ENCODE data around the gene DHX58.

The DHX58 gene

DNA sequence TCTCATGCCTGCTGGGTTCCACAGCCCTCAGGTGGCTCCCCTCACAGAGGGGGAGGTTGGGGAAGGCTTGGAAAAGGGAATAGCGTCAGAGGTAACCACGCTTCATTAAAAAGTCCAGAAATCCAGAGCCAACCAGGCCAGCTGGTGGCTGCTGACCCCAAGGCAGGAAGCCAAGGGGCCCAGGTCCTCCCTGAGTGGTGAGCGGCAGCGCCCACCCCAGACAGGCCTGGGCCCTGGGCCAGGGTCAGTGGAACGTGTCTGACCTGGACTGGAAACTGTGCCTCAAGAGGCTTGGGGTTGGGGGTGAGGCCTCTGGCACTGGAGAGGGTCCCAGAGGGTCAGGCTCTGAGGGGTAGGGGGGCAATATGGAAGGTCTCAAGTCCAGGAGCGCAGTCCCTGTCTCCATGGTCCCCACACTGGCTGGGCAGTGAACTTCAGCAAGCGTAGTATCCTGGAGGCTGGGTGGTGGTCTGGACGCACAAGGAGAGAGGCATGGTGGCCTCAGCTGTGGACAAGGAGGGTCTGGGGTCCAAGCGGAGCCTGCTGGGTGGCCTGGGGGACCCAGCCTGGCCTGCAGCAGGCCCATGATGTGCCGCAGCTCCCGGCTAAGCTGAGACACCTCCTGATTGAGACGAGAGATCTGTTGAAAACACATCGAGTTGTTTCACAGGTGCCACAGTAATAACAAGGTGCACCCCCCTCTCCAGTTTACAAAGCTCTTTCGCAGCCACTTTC lies 47.4 kb upstream of the DHX58 start (continued):
- TF ChIP-seq, protein P1, sequence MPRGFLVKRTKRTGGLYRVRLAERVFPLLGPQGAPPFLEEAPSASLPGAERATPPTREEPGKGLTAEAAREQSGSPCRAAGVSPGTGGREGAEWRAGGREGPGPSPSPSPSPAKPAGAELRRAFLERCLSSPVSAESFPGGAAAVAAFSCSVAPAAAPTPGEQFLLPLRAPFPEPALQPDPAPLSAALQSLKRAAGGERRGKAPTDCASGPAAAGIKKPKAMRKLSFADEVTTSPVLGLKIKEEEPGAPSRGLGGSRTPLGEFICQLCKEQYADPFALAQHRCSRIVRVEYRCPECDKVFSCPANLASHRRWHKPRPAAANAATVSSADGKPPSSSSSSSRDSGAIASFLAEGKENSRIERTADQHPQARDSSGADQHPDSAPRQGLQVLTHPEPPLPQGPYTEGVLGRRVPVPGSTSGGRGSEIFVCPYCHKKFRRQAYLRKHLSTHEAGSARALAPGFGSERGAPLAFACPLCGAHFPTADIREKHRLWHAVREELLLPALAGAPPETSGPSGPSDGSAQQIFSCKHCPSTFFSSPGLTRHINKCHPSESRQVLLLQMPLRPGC (tag by site-specific recombination; IDR thresholded peaks at IDR 0.05) = no peak
- no peak for TF ChIP-seq ZNF335 (tag by site-specific recombination; conservative IDR thresholded peaks at IDR 0.05)
- TF ChIP-seq, protein P2, sequence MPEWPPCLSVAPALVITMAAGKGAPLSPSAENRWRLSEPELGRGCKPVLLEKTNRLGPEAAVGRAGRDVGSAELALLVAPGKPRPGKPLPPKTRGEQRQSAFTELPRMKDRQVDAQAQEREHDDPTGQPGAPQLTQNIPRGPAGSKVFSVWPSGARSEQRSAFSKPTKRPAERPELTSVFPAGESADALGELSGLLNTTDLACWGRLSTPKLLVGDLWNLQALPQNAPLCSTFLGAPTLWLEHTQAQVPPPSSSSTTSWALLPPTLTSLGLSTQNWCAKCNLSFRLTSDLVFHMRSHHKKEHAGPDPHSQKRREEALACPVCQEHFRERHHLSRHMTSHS (tag by site-specific recombination; IDR thresholded peaks at IDR 0.05) = no peak
- TF ChIP-seq ZNF530 (tag by site-specific recombination; IDR thresholded peaks at IDR 0.05; ENCODE audit: low read depth) = no peak
- no peak for TF ChIP-seq ZNF324 (tag by site-specific recombination; IDR thresholded peaks at IDR 0.05)
- no peak for TF ChIP-seq ZNF529 (tag by site-specific recombination; IDR thresholded peaks at IDR 0.05; ENCODE audit: insufficient replicate concordance)
- no peak for TF ChIP-seq FEZF1 (tag by site-specific recombination; IDR thresholded peaks at IDR 0.05)
- no peak for TF ChIP-seq GLI2 (tag by site-specific recombination; IDR thresholded peaks at IDR 0.05; ENCODE audit: borderline replicate concordance, low read depth)
- no peak for TF ChIP-seq ZNF629 (tag by site-specific recombination; IDR thresholded peaks at IDR 0.05)
- no peak for TF ChIP-seq KLF16 (tag by site-specific recombination; IDR thresholded peaks at IDR 0.05)

DNA sequence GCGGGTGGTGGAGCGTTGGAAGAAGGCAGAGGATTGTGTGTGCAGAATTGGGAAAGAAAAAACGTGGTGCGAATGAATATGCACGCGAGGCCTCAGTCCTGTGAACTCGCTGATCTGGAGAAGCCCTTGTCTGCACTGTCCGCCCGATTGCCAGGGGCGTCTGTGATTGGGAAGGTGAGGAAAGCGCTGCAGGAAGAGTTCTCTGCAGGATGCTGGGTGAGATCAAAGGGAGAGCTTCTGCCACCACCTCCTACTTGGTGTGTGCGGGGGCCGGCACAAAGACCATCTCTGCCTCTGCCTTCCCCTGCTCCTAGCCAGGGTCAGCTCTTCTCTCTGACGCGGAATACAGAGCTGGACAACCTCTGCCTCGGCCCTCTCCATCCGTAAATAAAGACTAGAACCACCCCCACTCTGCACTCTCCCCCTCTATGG lies 43.1 kb upstream of the DHX58 start:
- CTCF ChIA-PET = interaction anchor here (0.5 to 2.6 kb wide), 6 partner anchors 26 to 329 kb away, joined by 3 to 8 read pairs (median 4); partner anchors contain the start of gene KCNH4

DNA sequence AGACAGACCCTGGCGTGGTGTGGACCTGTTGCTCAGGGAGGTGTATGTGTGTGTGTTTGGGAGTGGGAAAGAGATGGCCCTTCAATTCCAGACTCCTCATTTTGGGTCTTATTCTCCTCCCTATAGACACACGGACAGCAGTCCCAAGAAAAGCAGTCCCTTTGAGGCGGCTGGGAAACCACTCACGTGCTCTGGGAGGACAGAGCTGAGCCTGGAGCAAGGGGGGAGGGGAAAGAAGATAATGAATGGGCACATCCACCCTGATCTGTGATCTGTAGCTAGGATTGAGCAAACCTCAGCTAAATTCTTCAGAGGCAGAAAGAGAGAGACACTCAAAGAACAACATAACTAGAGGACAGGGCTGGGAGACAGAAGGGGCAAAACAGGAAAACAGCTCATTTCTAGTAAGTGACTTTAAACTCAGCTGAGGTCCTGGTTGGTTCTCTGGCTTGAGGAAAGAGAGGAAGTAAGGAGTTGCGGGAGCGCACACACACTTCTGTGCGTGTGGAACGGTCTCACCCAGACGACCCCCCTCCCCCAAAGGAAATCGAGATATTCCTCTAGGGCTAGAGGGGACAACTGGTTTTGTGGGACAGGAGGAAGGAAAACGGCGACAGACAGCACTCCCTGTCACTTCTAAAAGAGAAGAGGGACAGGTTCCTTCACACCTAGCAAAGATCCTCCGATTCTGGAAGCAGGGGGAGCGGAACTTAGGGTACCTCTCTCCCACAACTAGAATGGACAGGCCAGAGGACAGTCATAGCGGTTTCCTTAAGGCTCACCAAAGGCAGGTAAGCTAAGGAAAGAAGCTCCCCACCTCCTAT lies 41.6 kb upstream of the DHX58 start:
- Histone ChIP-seq H3K36me3 (ENCODE audit: control insufficient read depth in 2 of 2, insufficient read depth in 1 of 2, low read length in 2 of 2) (peaks cover 8 to 30% of the 10 kb centered on the region in 2 experiments), H3K4me1 (ENCODE audit: control insufficient read depth, insufficient read depth, low read length) (no peaks in the 10 kb centered on the region; the same call in 1 of the 2 replicates), H3K4me3 (ENCODE audit: low read depth, low read length) (peak overlapping the region; percentile 53), H3K9me3 (ENCODE audit: control insufficient read depth, insufficient read depth, low read depth, low read length) (no peaks in the 10 kb centered on the region), H3K27ac (ENCODE audit: extremely low read depth, low read depth, low read length) (peak overlapping the region; percentile 71)
- POLR2A ChIA-PET = interaction anchor here (0.7 to 2.1 kb wide), 4 partner anchors 8 to 187 kb away, joined by 3 to 6 read pairs (median 6); partner anchors contain the start of genes CNP and KAT2A
- CTCF ChIA-PET = interaction anchor here (0.6 to 1.1 kb wide), 4 partner anchors 9 to 164 kb away, joined by 3 to 9 read pairs (median 3); no protein-coding TSS in a partner anchor
- TF ChIP-seq ZNF561 (tag by site-specific recombination; IDR thresholded peaks at IDR 0.05; ENCODE audit: borderline replicate concordance) = no peak
- TF ChIP-seq ZNF138 (tag by site-specific recombination; IDR thresholded peaks at IDR 0.05; ENCODE audit: borderline replicate concordance) = no peak
- TF ChIP-seq ZBTB17 (tag by site-specific recombination; IDR thresholded peaks at IDR 0.05) = peak; percentile 96
- TF ChIP-seq ZNF335 (tag by site-specific recombination; conservative IDR thresholded peaks at IDR 0.05) = peak; percentile 57; the same call in 1 of the 2 replicates
- TF ChIP-seq WT1 (tag by site-specific recombination; IDR thresholded peaks at IDR 0.05) = 0 out of 2 replicates have a peak, but pooled peaks have one; percentile 11
- TF ChIP-seq BCL11B (tag by site-specific recombination; IDR thresholded peaks at IDR 0.05; ENCODE audit: low read depth) = no peak
- TF ChIP-seq GLI4 (tag by site-specific recombination; IDR thresholded peaks at IDR 0.05) = no peak
- peak; percentile 97 for TF ChIP-seq SCRT2 (tag by site-specific recombination; IDR thresholded peaks at IDR 0.05)
- no peak for TF ChIP-seq ZNF211 (tag by site-specific recombination; IDR thresholded peaks at IDR 0.05; ENCODE audit: low read depth)
- TF ChIP-seq, protein P3, sequence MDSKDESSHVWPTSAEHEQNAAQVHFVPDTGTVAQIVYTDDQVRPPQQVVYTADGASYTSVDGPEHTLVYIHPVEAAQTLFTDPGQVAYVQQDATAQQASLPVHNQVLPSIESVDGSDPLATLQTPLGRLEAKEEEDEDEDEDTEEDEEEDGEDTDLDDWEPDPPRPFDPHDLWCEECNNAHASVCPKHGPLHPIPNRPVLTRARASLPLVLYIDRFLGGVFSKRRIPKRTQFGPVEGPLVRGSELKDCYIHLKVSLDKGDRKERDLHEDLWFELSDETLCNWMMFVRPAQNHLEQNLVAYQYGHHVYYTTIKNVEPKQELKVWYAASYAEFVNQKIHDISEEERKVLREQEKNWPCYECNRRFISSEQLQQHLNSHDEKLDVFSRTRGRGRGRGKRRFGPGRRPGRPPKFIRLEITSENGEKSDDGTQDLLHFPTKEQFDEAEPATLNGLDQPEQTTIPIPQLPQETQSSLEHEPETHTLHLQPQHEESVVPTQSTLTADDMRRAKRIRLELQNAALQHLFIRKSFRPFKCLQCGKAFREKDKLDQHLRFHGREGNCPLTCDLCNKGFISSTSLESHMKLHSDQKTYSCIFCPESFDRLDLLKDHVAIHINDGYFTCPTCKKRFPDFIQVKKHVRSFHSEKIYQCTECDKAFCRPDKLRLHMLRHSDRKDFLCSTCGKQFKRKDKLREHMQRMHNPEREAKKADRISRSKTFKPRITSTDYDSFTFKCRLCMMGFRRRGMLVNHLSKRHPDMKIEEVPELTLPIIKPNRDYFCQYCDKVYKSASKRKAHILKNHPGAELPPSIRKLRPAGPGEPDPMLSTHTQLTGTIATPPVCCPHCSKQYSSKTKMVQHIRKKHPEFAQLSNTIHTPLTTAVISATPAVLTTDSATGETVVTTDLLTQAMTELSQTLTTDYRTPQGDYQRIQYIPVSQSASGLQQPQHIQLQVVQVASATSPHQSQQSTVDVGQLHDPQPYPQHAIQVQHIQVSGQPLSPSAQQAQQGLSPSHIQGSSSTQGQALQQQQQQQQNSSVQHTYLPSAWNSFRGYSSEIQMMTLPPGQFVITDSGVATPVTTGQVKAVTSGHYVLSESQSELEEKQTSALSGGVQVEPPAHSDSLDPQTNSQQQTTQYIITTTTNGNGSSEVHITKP (tag by site-specific recombination; IDR thresholded peaks at IDR 0.05) = peak; percentile 78
- no peak for TF ChIP-seq ZNF707 (tag by site-specific recombination; IDR thresholded peaks at IDR 0.05)
- no peak for TF ChIP-seq ZNF302 (tag by site-specific recombination; IDR thresholded peaks at IDR 0.05; ENCODE audit: low read depth)
- TF ChIP-seq SCRT1 (tag by site-specific recombination; IDR thresholded peaks at IDR 0.05; ENCODE audit: borderline replicate concordance) = peak; percentile 90
- TF ChIP-seq ZFP3 (tag by site-specific recombination; IDR thresholded peaks at IDR 0.05; ENCODE audit: low read depth) = no peak
- no peak for TF ChIP-seq REPIN1 (tag by site-specific recombination; IDR thresholded peaks at IDR 0.05; ENCODE audit: low read depth)

More for the DNA sequence above, 43.1 kb upstream of the DHX58 start:
- Histone ChIP-seq H3K27ac (ENCODE audit: extremely low read depth, low read depth, low read length) (no peak overlapping the region; the same call in 1 of the 2 replicates), H3K36me3 (ENCODE audit: control insufficient read depth in 2 of 2, insufficient read depth in 1 of 2, low read length in 2 of 2) (peaks cover 2 to 19% of the 10 kb centered on the region in 2 experiments), H3K4me1 (ENCODE audit: control insufficient read depth, insufficient read depth, low read length) (no peaks in the 10 kb centered on the region; the same call in 1 of the 2 replicates), H3K4me3 (ENCODE audit: low read depth, low read length) (no peak overlapping the region), H3K9me3 (ENCODE audit: control insufficient read depth, insufficient read depth, low read depth, low read length) (no peaks in the 10 kb centered on the region)
- no peak for TF ChIP-seq OSR2 (tag by site-specific recombination; IDR thresholded peaks at IDR 0.05)
- TF ChIP-seq ZNF221 (tag by site-specific recombination; IDR thresholded peaks at IDR 0.05; ENCODE audit: borderline replicate concordance) = no peak
- TF ChIP-seq BCL11B (tag by site-specific recombination; IDR thresholded peaks at IDR 0.05; ENCODE audit: low read depth) = 0 out of 2 replicates have a peak, but pooled peaks have one; percentile 3
- POLR2A ChIA-PET = interaction anchor here (0.7 to 2.1 kb wide), 3 partner anchors 16 to 189 kb away, joined by 4 to 6 read pairs (median 4); partner anchors contain the start of gene CNP
